PFSK-1 (cell line): Measurements from ENCODE around the gene VTI1A.

ENCODE experiments used
- FOXP2 ChIP-seq: optimal IDR thresholded peaks from 2 replicates; pipeline ENCODE3; 2011; ENCODE audit warnings: borderline replicate concordance, control low read depth, inconsistent platforms; ENCODE audit not compliant: insufficient read depth; ENCODE audit errors: extremely low read length, extremely low read depth
- POLR2AphosphoS5 ChIP-seq: IDR thresholded peaks from 2 replicates; pipeline ENCODE4 v1.6.1; 2012; ENCODE audit warnings: low read depth, mild to moderate bottlenecking, control low read depth, low read length, moderate library complexity
- SIN3A ChIP-seq: IDR thresholded peaks from 2 replicates; pipeline ENCODE4 v1.6.1; 2012; ENCODE audit warnings: mild to moderate bottlenecking, low read length, moderate library complexity, borderline replicate concordance; ENCODE audit not compliant: insufficient read depth
- TAF1 ChIP-seq: IDR thresholded peaks from 2 replicates; pipeline ENCODE4 v1.6.1; 2012; ENCODE audit warnings: low read length, control low read depth, borderline replicate concordance; ENCODE audit not compliant: insufficient read depth
- TF ChIP-seq, protein P1 (sequence below), 2 experiments: IDR thresholded peaks; 2 replicates each; pipeline versions ENCODE4 v1.6.1 to v1.8.0; 2011 to 2012; ENCODE audit warnings: low read depth in 2 of 2, low read length in 2 of 2, control low read depth in 1 of 2, inconsistent platforms in 1 of 2, mild to moderate bottlenecking in 1 of 2, moderate library complexity in 1 of 2; ENCODE audit not compliant: insufficient read depth in 1 of 2

VTI1A gene

DNA sequence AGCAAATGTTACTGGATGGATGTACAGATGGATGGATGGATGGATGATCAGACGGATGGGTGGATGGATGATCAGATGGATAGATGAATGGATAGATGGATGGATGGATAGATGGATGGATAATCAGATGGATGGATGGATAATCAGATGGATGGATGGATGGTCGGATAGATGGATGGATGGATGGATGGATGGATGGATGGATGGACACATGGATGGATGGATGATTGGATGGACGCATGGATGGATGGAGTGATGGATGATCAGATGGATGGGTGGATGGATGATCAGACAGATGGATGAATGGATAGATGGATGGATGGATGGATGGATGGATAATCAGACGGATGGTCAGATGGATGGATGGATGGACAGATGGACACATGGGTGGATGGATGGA is 412.8 kb downstream of the VTI1A start:
- TF ChIP-seq SIN3A (no peak), POLR2AphosphoS5 (no peak), FOXP2 (no peak), TAF1 (no peak)
- TF ChIP-seq, protein P1, sequence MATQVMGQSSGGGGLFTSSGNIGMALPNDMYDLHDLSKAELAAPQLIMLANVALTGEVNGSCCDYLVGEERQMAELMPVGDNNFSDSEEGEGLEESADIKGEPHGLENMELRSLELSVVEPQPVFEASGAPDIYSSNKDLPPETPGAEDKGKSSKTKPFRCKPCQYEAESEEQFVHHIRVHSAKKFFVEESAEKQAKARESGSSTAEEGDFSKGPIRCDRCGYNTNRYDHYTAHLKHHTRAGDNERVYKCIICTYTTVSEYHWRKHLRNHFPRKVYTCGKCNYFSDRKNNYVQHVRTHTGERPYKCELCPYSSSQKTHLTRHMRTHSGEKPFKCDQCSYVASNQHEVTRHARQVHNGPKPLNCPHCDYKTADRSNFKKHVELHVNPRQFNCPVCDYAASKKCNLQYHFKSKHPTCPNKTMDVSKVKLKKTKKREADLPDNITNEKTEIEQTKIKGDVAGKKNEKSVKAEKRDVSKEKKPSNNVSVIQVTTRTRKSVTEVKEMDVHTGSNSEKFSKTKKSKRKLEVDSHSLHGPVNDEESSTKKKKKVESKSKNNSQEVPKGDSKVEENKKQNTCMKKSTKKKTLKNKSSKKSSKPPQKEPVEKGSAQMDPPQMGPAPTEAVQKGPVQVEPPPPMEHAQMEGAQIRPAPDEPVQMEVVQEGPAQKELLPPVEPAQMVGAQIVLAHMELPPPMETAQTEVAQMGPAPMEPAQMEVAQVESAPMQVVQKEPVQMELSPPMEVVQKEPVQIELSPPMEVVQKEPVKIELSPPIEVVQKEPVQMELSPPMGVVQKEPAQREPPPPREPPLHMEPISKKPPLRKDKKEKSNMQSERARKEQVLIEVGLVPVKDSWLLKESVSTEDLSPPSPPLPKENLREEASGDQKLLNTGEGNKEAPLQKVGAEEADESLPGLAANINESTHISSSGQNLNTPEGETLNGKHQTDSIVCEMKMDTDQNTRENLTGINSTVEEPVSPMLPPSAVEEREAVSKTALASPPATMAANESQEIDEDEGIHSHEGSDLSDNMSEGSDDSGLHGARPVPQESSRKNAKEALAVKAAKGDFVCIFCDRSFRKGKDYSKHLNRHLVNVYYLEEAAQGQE (IDR thresholded peaks at IDR 0.05; ENCODE audit: insufficient read depth in 1 of 2, low read depth in 2 of 2, low read length in 2 of 2) = no peak
